ENCODE measurements around the gene THEMIS. TPM values are rescaled to one million over a fixed set of nuclear protein-coding genes. Genes with fewer than 3 reads are reported as not detected.

The THEMIS gene
- under 1 TPM; 0.12 to 0.28 (median 0.25) TPM for total RNA-seq (2021; fragmentation: NEBNext Ultra II Directional; extraction: Animal tissue kit (Norgen Biotek cat#: 25700))
- long read RNA-seq, partial matches to known transcripts = 0 of 2 reads
- long read RNA-seq, other reads (novel, unspliced or antisense) = 2 of 2 reads

DNA sequence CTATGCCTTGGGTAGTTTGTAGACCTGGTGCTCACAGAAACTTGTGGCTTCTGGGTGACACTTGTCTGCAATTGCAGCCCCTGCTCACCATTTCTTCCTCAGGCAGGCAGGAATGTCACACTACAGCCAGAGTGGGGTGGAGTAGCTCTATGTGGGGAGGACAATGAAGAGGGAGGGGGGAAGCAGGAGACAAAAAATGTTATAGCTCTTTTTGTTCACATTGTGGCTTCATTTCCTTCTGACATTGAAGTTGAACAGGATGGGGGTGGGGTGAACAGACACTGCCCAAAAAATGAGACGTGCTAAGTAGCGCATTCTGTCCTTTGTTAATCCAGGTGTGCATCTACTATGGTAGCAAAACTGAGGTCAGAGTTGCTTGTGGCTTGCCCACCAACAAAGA is at the start of gene THEMIS:
Gene THEMIS (minus strand): TSS at position 124 of the 400 bp plus-strand sequence. CDS start 126 bp downstream, outside the sequence.
- H3K27ac Mint-ChIP-seq = no peak within 1 kb of the TSS
- no peaks in the 10 kb centered on the region for H3K36me3 Mint-ChIP-seq (ENCODE audit: low read depth)
- peaks cover 3% of the 10 kb centered on the region; the same call in 1 of the 2 replicates for H3K27me3 Mint-ChIP-seq (ENCODE audit: insufficient read depth)
- no peak for DNase-seq
- TF ChIP-seq CTCF (IDR thresholded peaks at IDR 0.05) = no peak
- H3K9me3 Mint-ChIP-seq = no peaks in the 10 kb centered on the region
- H3K4me1 Mint-ChIP-seq (ENCODE audit: low read depth) = no peaks in the 10 kb centered on the region
- H3K4me3 Mint-ChIP-seq = no peak within 1 kb of the TSS

DNA sequence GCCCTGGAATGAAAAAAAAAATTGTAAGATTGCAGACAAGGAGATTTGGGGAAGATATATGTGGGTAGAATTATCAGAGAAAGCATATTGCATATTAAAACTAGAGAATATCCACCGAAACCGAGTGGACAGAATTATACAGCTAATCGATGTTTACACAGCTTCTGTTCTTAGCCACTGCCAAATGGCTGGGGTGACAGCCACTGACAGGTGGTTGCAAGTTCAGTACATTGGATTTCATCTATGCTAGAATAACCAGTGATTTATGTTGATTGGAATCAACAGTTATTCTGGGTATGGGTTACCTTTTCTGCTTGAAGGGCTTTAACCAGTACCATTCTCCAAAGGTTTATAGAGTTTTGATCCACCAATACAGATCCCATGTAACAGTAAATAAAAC is 48.4 kb upstream of the THEMIS start:
- Mint-ChIP-seq H3K9me3 (no peaks in the 10 kb centered on the region; the same call in 1 of the 2 replicates), H3K36me3 (ENCODE audit: low read depth) (no peaks in the 10 kb centered on the region), H3K27ac (no peak overlapping the region), H3K4me3 (no peak overlapping the region), H3K27me3 (ENCODE audit: insufficient read depth) (no peaks in the 10 kb centered on the region), H3K4me1 (ENCODE audit: low read depth) (no peaks in the 10 kb centered on the region)
- no peak for TF ChIP-seq CTCF (IDR thresholded peaks at IDR 0.05)
- DNase-seq = no peak

- Mint-ChIP-seq H3K9me3 (no peaks in the 10 kb centered on the region; the same call in 1 of the 2 replicates), H3K36me3 (ENCODE audit: low read depth) (no peaks in the 10 kb centered on the region), H3K27ac (no peak overlapping the region), H3K27me3 (ENCODE audit: insufficient read depth) (no peaks in the 10 kb centered on the region), H3K4me1 (ENCODE audit: low read depth) (no peaks in the 10 kb centered on the region), H3K4me3 (no peak overlapping the region)
- DNase-seq = no peak
- no peak for TF ChIP-seq CTCF (IDR thresholded peaks at IDR 0.05)
Observed at GRCh38 chr6:127946388-127946787, 45.5 kb upstream of the THEMIS start.

DNA sequence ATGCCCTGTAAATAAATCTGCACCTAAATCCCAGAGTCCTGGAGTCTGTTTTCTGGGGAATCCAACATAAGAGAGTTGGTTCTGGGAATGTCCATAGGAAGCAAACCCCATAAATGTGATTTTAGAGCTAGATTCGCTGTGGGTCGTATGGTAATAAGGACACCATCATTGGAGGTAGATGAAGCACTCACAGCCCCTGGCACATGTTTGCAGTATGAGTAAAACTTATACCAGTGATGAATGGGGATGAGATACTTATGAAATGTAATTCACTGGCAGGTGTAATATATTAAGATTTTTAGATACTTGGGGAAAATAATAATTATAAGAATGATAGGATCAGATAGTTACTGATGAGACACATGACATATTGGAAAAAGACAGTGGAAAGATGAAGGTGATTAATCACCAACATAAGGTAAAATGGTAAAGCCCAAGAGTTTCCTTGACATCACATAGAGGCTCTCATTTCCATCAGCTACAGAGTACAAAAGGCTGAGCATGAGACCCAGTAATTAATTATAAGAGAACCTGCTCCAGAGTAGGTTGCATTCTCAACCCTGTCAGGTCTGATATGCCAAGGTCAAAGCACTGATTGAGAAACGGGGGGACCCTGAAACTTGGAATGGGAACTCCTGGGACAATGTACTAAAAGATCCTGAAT is 44.7 kb upstream of the THEMIS start:
- DNase-seq = no peak
- Mint-ChIP-seq H3K4me3 (no peak overlapping the region), H3K27ac (no peak overlapping the region), H3K9me3 (no peaks in the 10 kb centered on the region; the same call in 1 of the 2 replicates), H3K4me1 (ENCODE audit: low read depth) (no peaks in the 10 kb centered on the region), H3K27me3 (ENCODE audit: insufficient read depth) (no peaks in the 10 kb centered on the region), H3K36me3 (ENCODE audit: low read depth) (no peaks in the 10 kb centered on the region)
- no peak for TF ChIP-seq CTCF (IDR thresholded peaks at IDR 0.05)

DNA sequence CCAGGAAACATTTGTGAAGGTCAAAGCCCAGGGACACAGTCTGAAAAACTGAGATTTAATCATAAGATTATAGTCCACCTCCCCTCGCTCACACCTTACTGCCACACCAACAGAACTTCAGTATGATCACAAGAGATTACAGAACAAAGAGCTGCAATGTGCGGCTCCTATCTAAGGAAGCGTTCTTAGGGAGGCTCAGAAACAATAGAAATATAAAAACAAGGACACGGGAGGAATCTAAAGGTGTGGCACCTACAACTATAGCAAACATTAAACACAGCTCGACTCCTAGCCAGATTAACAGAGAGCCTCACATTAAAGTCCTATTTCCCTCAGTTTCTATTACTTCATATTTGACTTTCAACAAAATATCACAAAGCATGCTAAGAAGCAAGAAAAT is 40.4 kb upstream of the THEMIS start:
- TF ChIP-seq CTCF (IDR thresholded peaks at IDR 0.05) = no peak
- no peaks in the 10 kb centered on the region for H3K9me3 Mint-ChIP-seq
- no peak overlapping the region for H3K27ac Mint-ChIP-seq

More for the DNA sequence above, 40.4 kb upstream of the THEMIS start:
- H3K4me1 Mint-ChIP-seq (ENCODE audit: low read depth) = peaks cover 35% of the 10 kb centered on the region
- H3K27me3 Mint-ChIP-seq (ENCODE audit: insufficient read depth) = no peaks in the 10 kb centered on the region
- no peak overlapping the region for H3K4me3 Mint-ChIP-seq
- no peak for DNase-seq
- no peaks in the 10 kb centered on the region for H3K36me3 Mint-ChIP-seq (ENCODE audit: low read depth)
